Testis (tissue), 2 donors: Measurements from ENCODE around the gene CENPX.

Experiments used
- POLR2A ChIP-seq: fragments of 450-650 bp; IDR thresholded peaks from one replicate; pipeline ENCODE4 v1.6.1; 2017; ENCODE audit warnings: antibody characterized with exemption, mild to moderate bottlenecking, moderate library complexity
- TF ChIP-seq, protein P1 (sequence below), 3 experiments: fragments of 450-650 bp in 2 of 3; fragments of 200-600 bp in 1 of 3; sonication (generic) in 1 of 3; IDR thresholded peaks; one replicate each; pipeline ENCODE4 v1.5.1; 2016 to 2019; ENCODE audit warnings: antibody characterized with exemption in 3 of 3, mild to moderate bottlenecking in 2 of 3, moderate library complexity in 1 of 3

GRCh38 chr17:82016875-82017459 is 5.7 kb downstream of the CENPX start:
- TF ChIP-seq, protein P1, sequence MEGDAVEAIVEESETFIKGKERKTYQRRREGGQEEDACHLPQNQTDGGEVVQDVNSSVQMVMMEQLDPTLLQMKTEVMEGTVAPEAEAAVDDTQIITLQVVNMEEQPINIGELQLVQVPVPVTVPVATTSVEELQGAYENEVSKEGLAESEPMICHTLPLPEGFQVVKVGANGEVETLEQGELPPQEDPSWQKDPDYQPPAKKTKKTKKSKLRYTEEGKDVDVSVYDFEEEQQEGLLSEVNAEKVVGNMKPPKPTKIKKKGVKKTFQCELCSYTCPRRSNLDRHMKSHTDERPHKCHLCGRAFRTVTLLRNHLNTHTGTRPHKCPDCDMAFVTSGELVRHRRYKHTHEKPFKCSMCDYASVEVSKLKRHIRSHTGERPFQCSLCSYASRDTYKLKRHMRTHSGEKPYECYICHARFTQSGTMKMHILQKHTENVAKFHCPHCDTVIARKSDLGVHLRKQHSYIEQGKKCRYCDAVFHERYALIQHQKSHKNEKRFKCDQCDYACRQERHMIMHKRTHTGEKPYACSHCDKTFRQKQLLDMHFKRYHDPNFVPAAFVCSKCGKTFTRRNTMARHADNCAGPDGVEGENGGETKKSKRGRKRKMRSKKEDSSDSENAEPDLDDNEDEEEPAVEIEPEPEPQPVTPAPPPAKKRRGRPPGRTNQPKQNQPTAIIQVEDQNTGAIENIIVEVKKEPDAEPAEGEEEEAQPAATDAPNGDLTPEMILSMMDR (IDR thresholded peaks at IDR 0.05) = no peak
- TF ChIP-seq POLR2A = no peak
